ENCODE data around the gene SEC24D.
A peak's percentile ranks its signal among the peaks of the same experiment; 100 is the strongest.

The SEC24D gene

GRCh38 chr4:118749347-118749988 is 86.5 kb downstream of the SEC24D start:
- no peak for DNase-seq

- no peak for DNase-seq
Measured at GRCh38 chr4:118746251-118746919, 89.5 kb downstream of the SEC24D start.

- no peak for DNase-seq
Measured at GRCh38 chr4:118745357-118745756, 90.6 kb downstream of the SEC24D start.

- no peak for DNase-seq
Measured at GRCh38 chr4:118743867-118744266, 92.1 kb downstream of the SEC24D start.

- DNase-seq = no peak
Measured at GRCh38 chr4:118742050-118742449, 93.9 kb downstream of the SEC24D start.

- no peak for DNase-seq
Measured at GRCh38 chr4:118741301-118741855, 94.5 kb downstream of the SEC24D start.

GRCh38 chr4:118740869-118741268 is 95.1 kb downstream of the SEC24D start:
- peak in 1 of 2 experiments; percentile 44 for DNase-seq

- no peak for DNase-seq
Measured at GRCh38 chr4:118739022-118739713, 96.8 kb downstream of the SEC24D start.

- DNase-seq = no peak
Measured at GRCh38 chr4:118738090-118738489, 97.8 kb downstream of the SEC24D start.

GRCh38 chr4:118736900-118737299 is 99.0 kb downstream of the SEC24D start:
- DNase-seq = no peak

- DNase-seq = no peak
Measured at GRCh38 chr4:118734491-118735205, 101.3 kb downstream of the SEC24D start.

- DNase-seq = no peak
Measured at GRCh38 chr4:118732591-118733330, 103.2 kb downstream of the SEC24D start.

- DNase-seq = no peak
Measured at GRCh38 chr4:118730683-118731082, 105.2 kb downstream of the SEC24D start.

- no peak for DNase-seq
Measured at GRCh38 chr4:118729287-118730286, 106.3 kb downstream of the SEC24D start.

GRCh38 chr4:118727360-118727759 is 108.6 kb downstream of the SEC24D start:
- DNase-seq = no peak

GRCh38 chr4:118723369-118723768 is 112.6 kb downstream of the SEC24D start:
- no peak for DNase-seq

- DNase-seq = no peak
Measured at GRCh38 chr4:118721752-118722151, 114.2 kb downstream of the SEC24D start.

GRCh38 chr4:118718511-118719170 is 117.3 kb downstream of the SEC24D start:
- DNase-seq = no peak

GRCh38 chr4:118716304-118716703 is 119.6 kb downstream of the SEC24D start:
- DNase-seq = no peak

GRCh38 chr4:118714682-118715081 is 121.2 kb downstream of the SEC24D start:
- no peak for DNase-seq

Data from NCI-H446 (cell line).